Measurements from ENCODE around the gene AANAT. TPM values are rescaled to one million over a fixed set of nuclear protein-coding genes. Genes with fewer than 3 reads are reported as not detected.
A peak's percentile ranks its signal among the peaks of the same experiment; 100 is the strongest.

AANAT gene
- total RNA-seq, 2 experiments from 2014 or later, result not detected

DNA sequence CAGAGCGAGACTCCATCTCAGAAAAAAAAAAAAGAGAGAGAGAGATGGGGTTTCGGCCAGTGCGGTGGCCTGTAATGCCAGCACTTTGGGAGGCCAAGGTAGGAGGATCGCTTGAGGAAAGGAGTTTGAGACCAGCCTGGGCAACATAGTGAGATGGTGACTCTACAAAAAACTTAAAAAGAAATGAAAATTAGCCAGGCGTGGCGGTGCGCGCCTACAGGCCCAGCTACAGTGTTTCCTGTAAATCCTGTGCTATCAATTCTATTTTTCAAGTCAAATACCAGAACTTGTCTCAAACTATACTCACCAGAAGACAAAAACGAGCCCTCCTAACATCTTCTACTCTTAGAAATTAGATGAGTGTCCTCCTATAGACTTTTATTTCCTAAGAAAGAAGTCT lies 33.7 kb upstream of the AANAT start:
- ChIA-PET CTCF (ENCODE audit: unreplicated experiment) (no interaction called here), POLR2A (no interaction called here)
- DNase-seq (ENCODE audit: low spot score), result peak; percentile 34
- no peak for TF ChIP-seq EZH2phosphoT487 (IDR thresholded peaks at IDR 0.05; ENCODE audit: borderline replicate concordance, low read depth, low read length)
- TF ChIP-seq, protein P1, sequence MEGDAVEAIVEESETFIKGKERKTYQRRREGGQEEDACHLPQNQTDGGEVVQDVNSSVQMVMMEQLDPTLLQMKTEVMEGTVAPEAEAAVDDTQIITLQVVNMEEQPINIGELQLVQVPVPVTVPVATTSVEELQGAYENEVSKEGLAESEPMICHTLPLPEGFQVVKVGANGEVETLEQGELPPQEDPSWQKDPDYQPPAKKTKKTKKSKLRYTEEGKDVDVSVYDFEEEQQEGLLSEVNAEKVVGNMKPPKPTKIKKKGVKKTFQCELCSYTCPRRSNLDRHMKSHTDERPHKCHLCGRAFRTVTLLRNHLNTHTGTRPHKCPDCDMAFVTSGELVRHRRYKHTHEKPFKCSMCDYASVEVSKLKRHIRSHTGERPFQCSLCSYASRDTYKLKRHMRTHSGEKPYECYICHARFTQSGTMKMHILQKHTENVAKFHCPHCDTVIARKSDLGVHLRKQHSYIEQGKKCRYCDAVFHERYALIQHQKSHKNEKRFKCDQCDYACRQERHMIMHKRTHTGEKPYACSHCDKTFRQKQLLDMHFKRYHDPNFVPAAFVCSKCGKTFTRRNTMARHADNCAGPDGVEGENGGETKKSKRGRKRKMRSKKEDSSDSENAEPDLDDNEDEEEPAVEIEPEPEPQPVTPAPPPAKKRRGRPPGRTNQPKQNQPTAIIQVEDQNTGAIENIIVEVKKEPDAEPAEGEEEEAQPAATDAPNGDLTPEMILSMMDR (conservative IDR thresholded peaks at IDR 0.05; ENCODE audit: low read length), result no peak
- Histone ChIP-seq H3K9me3 (ENCODE audit: low read length) (no peaks in the 10 kb centered on the region), H3K36me3 (ENCODE audit: insufficient read depth, low read length) (peaks cover 20% of the 10 kb centered on the region; the same call in 1 of the 2 replicates), H3K4me1 (ENCODE audit: insufficient read depth, low read length, poor library complexity, severe bottlenecking) (peaks cover 84% of the 10 kb centered on the region), H3K27ac (ENCODE audit: low read depth, low read length, poor library complexity, severe bottlenecking) (peak overlapping the region; percentile 92), H3K9me2 (ENCODE audit: insufficient read depth, low read length) (no peaks in the 10 kb centered on the region), H3K79me2 (ENCODE audit: insufficient read depth, low read depth, low read length) (peaks cover 98% of the 10 kb centered on the region), H3K4me2 (ENCODE audit: low read length) (peak overlapping the region; percentile 65), H3K4me3 (ENCODE audit: low read depth, low read length, poor library complexity, severe bottlenecking) (peak overlapping the region; percentile 18), H2AFZ (ENCODE audit: low read length) (no peak overlapping the region), H4K20me1 (ENCODE audit: insufficient read depth, low read length) (no peaks in the 10 kb centered on the region)
- BruUV-seq (replicated peaks), result no TSS peak
- intact Hi-C loops (cut with micrococcal nuclease; ENCODE audit: unreplicated experiment), result loop anchor here (2.0 kb wide), 1 partner anchor 19 kb away; the partner anchor contains the start of gene UBE2O

DNA sequence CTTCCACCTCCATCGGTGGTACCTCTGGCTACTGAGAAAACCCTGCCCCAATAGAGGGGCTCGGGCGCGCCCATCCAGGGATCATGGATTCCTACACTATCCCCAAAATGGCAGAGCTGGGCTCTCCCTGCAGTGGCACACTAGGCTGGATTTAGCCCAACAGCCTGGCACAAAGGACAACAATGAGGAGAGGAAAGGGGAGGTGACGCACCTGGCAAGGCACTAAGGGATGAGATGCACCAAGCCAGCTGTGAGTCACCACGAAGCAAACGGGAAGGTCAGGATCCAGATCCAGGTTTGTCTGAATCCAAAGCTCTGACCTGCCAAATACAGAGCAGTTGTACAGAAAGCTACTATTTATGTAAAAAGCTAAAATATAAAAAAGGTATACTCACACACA lies 32.5 kb upstream of the AANAT start:
- H3K79me2 ChIP-seq (ENCODE audit: insufficient read depth, low read depth, low read length), result peaks cover 98% of the 10 kb centered on the region
- intact Hi-C loops (cut with micrococcal nuclease; ENCODE audit: unreplicated experiment), result no loop called here
- H3K4me3 ChIP-seq (ENCODE audit: low read depth, low read length, poor library complexity, severe bottlenecking), result no peak overlapping the region
- ChIA-PET POLR2A (interaction anchor here (0.6 to 1.4 kb wide), 6 partner anchors 9 to 909 kb away, joined by 3 to 4 read pairs (median 4); partner anchors contain the start of gene LLGL2), CTCF (ENCODE audit: unreplicated experiment) (interaction anchor here (0.5 to 1.5 kb wide), 3 partner anchors 7 to 24 kb away, joined by 3 to 7 read pairs (median 3); no protein-coding TSS in a partner anchor)
- H3K36me3 ChIP-seq (ENCODE audit: insufficient read depth, low read length), result peaks cover 31% of the 10 kb centered on the region
- peaks cover 84% of the 10 kb centered on the region for H3K4me1 ChIP-seq (ENCODE audit: insufficient read depth, low read length, poor library complexity, severe bottlenecking)
- no peak for TF ChIP-seq EZH2phosphoT487 (IDR thresholded peaks at IDR 0.05; ENCODE audit: borderline replicate concordance, low read depth, low read length)
- TF ChIP-seq, protein P1 (conservative IDR thresholded peaks at IDR 0.05; ENCODE audit: low read length), result no peak
- DNase-seq (ENCODE audit: low spot score), result no peak
- H2AFZ ChIP-seq (ENCODE audit: low read length), result no peak overlapping the region
- H3K4me2 ChIP-seq (ENCODE audit: low read length), result peak overlapping the region; percentile 65
- no peak overlapping the region for H3K27ac ChIP-seq (ENCODE audit: low read depth, low read length, poor library complexity, severe bottlenecking)
- H3K9me3 ChIP-seq (ENCODE audit: low read length), result no peaks in the 10 kb centered on the region
- no peaks in the 10 kb centered on the region for H3K9me2 ChIP-seq (ENCODE audit: insufficient read depth, low read length)
- BruUV-seq (replicated peaks), result no TSS peak
- H4K20me1 ChIP-seq (ENCODE audit: insufficient read depth, low read length), result peaks cover 3% of the 10 kb centered on the region; the same call in 1 of the 2 replicates

DNA sequence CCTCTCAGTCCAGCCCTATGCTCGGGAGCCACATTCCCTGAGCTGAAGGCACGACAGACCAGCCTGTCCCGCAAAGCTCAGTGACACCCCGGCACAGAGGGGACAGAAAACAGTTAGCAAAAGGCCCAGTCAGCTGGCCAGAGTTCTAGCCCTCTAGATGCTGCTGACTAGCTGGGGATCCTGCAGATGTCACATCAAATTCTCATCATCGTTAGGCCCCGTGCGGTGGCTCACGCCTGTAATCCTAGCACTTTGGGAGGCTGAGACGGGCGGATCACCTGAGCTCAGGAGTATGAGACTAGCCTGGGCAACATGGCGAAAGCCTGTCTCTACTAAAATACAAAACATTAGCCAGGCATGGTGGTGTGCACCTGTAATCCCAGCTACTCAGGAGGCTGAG lies 31.7 kb upstream of the AANAT start:
- Histone ChIP-seq H3K9me3 (ENCODE audit: low read length) (no peaks in the 10 kb centered on the region), H3K36me3 (ENCODE audit: insufficient read depth, low read length) (peaks cover 32% of the 10 kb centered on the region), H3K79me2 (ENCODE audit: insufficient read depth, low read depth, low read length) (peaks cover 98% of the 10 kb centered on the region), H3K4me2 (ENCODE audit: low read length) (no peak overlapping the region), H3K9me2 (ENCODE audit: insufficient read depth, low read length) (no peaks in the 10 kb centered on the region), H2AFZ (ENCODE audit: low read length) (no peak overlapping the region), H4K20me1 (ENCODE audit: insufficient read depth, low read length) (peaks cover 4% of the 10 kb centered on the region; the same call in 1 of the 2 replicates), H3K4me3 (ENCODE audit: low read depth, low read length, poor library complexity, severe bottlenecking) (no peak overlapping the region), H3K4me1 (ENCODE audit: insufficient read depth, low read length, poor library complexity, severe bottlenecking) (peaks cover 84% of the 10 kb centered on the region), H3K27ac (ENCODE audit: low read depth, low read length, poor library complexity, severe bottlenecking) (no peak overlapping the region)
- no peak for DNase-seq (ENCODE audit: low spot score)
- no peak for TF ChIP-seq EZH2phosphoT487 (IDR thresholded peaks at IDR 0.05; ENCODE audit: borderline replicate concordance, low read depth, low read length)
- TF ChIP-seq, protein P1 (conservative IDR thresholded peaks at IDR 0.05; ENCODE audit: low read length), result no peak
- no TSS peak for BruUV-seq (replicated peaks)
- ChIA-PET CTCF (ENCODE audit: unreplicated experiment) (interaction anchor here (0.6 to 1.5 kb wide), 5 partner anchors 8 to 66 kb away, joined by 3 to 7 read pairs (median 3); partner anchors contain the start of genes RHBDF2 and UBE2O), POLR2A (interaction anchor here (0.7 to 1.5 kb wide), 5 partner anchors 11 to 291 kb away, joined by 3 to 4 read pairs (median 4); no protein-coding TSS in a partner anchor)
- intact Hi-C loops (cut with micrococcal nuclease; ENCODE audit: unreplicated experiment), result no loop called here

All from OCI-LY7 (cell line).